GM18498 (cell line): Measurements from ENCODE around the gene ACP2.

Experiments
- ATAC-seq: cut with Tn5 transposase; IDR thresholded peaks from one replicate; pipeline ENCODE4 v1.9.1; 2021; ENCODE audit warnings: mild to moderate bottlenecking, moderate library complexity; ENCODE audit not compliant: unreplicated experiment

Gene ACP2

GRCh38 chr11:47269002-47269828 lies 20.6 kb upstream of the ACP2 start:
- ATAC-seq, result peak; percentile 60

GRCh38 chr11:47268448-47269001 lies 19.9 kb upstream of the ACP2 start:
- ATAC-seq, result no peak

DNA sequence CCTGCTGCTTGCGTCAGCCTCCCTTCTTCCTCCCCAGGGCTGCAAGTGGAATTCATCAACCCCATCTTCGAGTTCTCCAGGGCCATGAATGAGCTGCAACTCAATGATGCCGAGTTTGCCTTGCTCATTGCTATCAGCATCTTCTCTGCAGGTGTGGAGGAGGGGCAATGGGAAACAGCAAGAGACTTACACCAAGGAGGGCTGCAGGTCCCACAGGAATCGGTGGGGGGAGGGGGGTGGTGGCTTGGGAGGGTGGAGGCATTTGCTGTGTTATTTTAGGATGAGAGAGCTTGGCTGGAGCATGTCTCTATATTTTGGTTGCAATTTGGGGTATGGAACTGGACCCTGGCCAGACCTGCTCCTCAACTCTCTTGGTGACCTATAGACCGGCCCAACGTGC lies 19.3 kb upstream of the ACP2 start:
- ATAC-seq, result no peak

GRCh38 chr11:47264521-47264920 lies 15.9 kb upstream of the ACP2 start:
- no peak for ATAC-seq

GRCh38 chr11:47264119-47264518 lies 15.5 kb upstream of the ACP2 start:
- no peak for ATAC-seq

- no peak for ATAC-seq
These were observed 12.7 kb upstream of the ACP2 start for GRCh38 chr11:47261291-47261800.

DNA sequence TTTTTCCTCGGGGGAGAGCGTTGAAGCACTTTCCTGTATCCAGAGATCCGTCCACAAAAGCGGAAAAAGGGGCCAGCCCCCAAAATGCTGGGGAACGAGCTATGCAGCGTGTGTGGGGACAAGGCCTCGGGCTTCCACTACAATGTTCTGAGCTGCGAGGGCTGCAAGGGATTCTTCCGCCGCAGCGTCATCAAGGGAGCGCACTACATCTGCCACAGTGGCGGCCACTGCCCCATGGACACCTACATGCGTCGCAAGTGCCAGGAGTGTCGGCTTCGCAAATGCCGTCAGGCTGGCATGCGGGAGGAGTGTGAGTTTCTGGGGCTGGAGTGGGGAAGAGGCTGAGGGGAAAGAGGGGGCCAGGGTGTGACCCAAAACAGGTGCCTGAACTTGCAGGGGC lies 11.8 kb upstream of the ACP2 start:
- ATAC-seq, result no peak

DNA sequence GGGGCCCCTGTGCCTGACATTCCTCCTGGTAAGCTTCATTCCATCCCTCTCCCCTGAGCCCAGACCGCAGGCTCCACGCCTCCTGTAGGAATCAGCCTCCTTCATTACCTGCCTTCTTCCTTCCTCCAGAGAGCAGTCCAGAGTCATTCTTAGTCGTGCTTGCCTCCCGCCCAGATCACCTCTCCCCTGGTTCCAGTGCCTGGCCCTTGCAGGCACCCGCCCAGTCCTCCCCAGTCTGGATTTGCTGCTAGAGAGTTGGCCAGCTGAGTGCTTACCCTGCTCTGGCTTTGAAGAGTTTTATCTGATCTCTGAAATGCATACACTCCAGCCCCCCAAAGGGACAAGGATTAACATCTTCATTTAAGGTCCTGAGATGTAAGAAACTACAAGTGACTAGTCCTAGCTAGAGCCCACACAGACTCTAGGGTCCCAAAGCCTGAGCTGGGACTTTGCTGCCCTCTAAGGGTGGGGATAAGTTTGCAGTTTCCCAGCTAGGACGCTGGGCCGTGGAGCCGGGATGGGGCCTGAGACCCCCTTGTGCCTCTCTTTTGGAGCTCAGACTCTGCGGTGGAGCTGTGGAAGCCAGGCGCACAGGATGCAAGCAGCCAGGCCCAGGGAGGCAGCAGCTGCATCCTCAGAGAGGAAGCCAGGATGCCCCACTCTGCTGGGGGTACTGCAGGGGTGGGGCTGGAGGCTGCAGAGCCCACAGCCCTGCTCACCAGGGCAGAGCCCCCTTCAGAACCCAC lies 10.8 kb upstream of the ACP2 start:
- no peak for ATAC-seq

- ATAC-seq, result no peak
These were observed 9.8 kb upstream of the ACP2 start for GRCh38 chr11:47258317-47258902.

DNA sequence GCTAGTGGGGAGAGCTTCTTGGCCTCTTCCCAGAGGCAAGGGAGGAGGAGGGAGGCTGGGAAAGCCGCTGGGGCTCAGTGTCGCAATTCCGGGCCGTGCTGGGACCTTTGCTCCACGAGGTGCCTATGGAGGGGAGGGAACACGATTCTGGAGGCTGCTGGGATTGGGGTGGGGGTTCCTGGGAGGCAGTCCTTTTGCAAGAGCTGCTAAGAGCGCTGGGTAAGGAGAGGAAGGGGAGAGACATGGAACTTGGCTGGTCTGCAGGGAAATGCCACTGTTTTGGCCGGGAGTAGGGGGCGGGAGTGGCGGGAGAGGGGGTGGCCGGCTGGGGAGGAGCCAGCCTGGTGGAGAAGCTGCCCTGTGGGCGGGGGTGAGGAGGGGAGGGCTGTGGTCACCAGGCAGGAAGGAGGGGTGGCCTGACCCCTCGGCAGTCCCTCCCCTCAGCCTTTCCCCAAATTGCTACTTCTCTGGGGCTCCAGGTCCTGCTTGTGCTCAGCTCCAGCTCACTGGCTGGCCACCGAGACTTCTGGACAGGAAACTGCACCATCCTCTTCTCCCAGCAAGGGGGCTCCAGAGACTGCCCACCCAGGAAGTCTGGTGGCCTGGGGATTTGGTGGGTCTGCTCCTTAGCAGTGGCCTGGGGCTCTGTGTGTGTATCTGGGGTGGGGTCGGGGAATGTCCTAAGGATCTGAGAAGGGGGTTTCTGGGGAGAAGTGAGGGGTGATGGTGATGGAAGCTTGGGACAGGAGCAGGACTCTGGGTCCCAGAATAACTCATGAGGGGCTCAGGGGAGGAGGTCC lies 9.1 kb upstream of the ACP2 start, which contains the start of gene NR1H3:
Gene NR1H3 (plus strand): TSS at position 480 of the 800 bp plus-strand sequence. CDS start 1,221 bp downstream, outside the sequence.
- no peak for ATAC-seq

GRCh38 chr11:47257177-47257516 lies 8.5 kb upstream of the ACP2 start:
- no peak for ATAC-seq

GRCh38 chr11:47256374-47256773 lies 7.8 kb upstream of the ACP2 start:
- no peak for ATAC-seq

- no peak for ATAC-seq
These were observed 5.8 kb upstream of the ACP2 start for GRCh38 chr11:47254386-47254785.

DNA sequence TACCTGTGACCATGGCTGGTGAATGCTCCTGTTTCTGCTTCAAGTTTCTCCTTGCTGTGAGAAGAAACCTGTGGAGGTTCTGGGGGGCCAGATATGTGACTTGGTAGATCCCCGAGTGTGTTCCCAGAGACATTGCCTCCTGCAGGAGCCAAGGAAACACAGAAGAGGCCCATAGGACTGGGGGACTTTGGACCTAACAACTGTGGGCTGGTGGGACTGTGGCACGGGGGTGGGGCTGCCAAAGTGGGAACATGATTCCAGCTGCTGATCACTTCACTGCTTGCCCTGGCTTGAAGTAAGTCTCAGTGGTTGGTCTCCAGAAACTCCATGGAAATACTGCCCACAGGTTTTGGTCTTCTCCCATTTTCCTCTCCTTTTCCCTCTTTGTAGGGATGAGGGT lies 5.0 kb upstream of the ACP2 start:
- no peak for ATAC-seq

DNA sequence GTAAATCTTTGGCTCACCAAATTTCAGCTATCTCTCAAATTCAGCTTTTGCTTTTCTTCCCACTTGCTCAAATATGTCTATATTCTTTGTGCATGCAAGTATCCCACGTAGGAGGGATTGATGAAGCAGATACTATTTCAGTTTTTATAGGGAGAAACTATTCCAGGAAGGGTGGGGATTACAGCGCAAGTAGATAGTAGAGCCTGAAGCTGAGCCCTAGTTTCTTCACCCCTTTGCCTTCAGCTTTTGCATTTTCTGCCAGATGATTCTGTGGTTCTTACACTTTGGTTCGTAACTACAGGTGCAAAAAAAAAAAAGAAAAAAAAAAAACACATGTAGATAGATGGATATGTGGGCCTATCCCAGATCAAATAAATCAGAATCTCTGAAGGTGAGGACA lies 3.1 kb upstream of the ACP2 start:
- no peak for ATAC-seq

DNA sequence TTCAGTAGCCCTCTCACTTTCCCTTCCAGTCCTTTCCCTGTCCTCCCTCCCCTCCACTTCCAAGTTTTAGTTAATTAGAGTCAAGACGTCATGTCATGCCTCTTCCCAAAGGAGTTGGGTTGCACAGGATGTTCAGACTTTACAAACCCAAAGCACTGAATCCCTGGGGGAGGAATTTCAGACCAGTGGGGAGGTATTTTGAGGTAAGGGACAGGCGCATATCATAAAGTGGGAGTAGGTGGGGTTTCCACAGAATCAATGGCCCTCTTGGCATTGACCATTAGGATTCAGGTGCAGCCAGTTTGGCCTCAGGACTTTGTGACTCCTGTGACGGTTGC lies 733 bp upstream of the ACP2 start:
- no peak for ATAC-seq

DNA sequence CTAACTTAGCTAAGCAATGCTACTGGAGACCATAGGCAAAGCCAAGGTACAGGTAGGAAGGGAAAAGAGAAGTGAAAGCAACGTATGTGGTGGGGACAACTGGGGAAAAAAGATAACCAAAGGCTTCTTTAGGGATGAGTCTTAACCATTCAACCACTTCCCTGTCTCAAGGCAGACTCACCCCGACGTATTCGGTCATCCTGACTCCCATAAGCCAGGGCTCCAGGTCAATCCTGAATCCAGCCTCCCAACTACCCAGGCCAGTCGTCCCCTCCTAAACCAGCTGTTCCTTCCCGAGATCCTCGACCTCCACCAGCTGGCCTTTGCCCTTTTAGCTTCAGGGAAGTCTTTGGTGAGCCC lies 330 bp downstream of the ACP2 start:
- peak; percentile 35 for ATAC-seq

DNA sequence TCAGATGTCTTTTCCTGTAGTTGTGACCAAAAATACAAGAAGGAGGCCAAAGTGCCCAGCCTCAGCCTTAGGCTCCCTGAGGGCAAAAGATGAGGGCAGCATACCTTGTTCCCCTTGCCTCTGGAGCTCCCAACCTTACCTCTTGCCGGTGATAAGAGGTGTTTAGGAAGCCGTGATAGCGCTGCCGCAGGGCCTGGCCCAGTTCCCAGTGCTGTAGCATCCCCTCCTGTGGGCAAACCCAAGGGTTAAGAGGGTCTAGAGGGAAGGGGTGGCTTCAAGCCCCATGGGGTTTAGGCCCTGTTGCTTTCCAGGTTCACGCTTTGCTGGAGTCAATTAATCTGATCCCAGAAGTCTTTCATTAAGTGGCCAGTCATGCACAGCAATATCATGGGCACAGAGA lies 1.1 kb downstream of the ACP2 start:
- no peak for ATAC-seq

- no peak for ATAC-seq
These were observed 2.8 kb downstream of the ACP2 start for GRCh38 chr11:47245611-47246357.
